ENCODE measurements around the gene PDXDC1.
"Not testable (repeated sequence)": the region's sequence is repeated elsewhere in the genome, so short reads cannot be mapped to it uniquely, and the experiment has no call there.

GRCh38 chr16:14996702-14997101 is 21.9 kb downstream of the PDXDC1 start:
- TF ChIP-seq POLR2A (IDR thresholded peaks at IDR 0.05; ENCODE audit: low read length); GATA1 (IDR thresholded peaks at IDR 0.05; ENCODE audit: low read depth, low read length): not testable (repeated sequence)

All from erythroblast (primary cell).